SIG-M5 treated with dmso at 0.1 percent for 504 hours (cell line): ENCODE results near the gene PEAK1.
A peak's percentile ranks its signal among the peaks of the same experiment; 100 is the strongest.
"Not testable (repeated sequence)": the region's sequence is repeated elsewhere in the genome, so short reads cannot be mapped to it uniquely, and the experiment has no call there.

Source experiments
- DNase-seq: peaks from one replicate; lab custom pipeline; 2025; ENCODE audit not compliant: unreplicated experiment; lab: John Stamatoyannopoulos, UW

Gene PEAK1

DNA sequence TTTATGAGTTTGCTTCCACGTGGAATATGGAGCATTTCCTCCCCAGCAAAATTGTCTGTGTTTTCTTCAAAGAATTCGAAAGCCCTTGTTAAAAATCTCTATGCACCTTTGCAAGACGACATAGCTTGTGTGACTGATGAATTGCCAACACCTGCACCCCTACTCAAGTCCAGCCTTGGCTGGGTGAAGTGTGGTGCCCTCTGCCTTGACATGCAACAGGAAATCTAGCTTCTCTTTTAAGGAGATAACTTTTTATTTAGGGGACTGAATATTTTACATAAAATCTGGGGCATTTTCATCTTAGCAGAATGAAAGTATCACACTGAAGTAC, 1.4 kb upstream of the PEAK1 start:
- no peak for DNase-seq

DNA sequence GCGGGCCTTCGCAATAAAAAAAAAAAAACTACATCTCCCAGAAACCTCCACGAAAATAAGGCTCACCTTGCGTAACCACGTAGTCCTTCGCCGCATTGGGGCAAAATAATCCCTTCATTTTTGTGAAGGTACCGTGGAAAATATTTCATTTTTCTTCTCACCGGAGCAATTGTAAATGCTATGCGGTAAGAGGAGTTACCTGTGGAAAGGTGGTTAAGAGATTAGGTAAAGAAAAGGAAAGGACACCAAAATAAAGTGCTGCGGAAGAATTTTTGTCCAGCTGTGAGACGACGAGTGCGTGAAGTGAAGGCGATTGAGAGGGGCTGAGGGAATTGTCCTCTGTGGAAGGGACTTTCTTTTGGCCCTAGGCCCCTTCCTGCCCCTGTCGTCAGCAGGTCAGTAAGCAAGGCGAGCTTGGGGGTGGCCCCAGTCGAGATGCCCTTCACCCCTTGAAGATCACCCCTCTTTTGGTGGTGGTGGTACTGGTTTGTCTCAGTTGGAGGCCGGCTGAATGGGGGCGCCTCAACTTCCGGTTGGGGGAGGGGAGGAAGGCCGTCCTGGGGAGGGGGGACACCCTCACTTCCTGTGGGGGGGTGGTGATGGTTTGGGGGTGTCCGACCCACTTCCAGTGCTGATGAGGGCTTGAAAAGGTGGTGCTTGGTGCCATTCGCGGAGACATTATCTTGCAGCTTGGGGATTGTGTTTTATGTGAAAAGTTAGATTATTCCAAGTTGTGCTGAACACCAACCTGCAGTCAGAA, 886 bp upstream of the PEAK1 start, which contains the start of gene HMG20A:
Gene HMG20A, plus strand, starts transcription at position 279 of the 760 bp plus-strand sequence. CDS start 37,520 bp downstream, outside the sequence.
- DNase-seq = peak; percentile 86

DNA sequence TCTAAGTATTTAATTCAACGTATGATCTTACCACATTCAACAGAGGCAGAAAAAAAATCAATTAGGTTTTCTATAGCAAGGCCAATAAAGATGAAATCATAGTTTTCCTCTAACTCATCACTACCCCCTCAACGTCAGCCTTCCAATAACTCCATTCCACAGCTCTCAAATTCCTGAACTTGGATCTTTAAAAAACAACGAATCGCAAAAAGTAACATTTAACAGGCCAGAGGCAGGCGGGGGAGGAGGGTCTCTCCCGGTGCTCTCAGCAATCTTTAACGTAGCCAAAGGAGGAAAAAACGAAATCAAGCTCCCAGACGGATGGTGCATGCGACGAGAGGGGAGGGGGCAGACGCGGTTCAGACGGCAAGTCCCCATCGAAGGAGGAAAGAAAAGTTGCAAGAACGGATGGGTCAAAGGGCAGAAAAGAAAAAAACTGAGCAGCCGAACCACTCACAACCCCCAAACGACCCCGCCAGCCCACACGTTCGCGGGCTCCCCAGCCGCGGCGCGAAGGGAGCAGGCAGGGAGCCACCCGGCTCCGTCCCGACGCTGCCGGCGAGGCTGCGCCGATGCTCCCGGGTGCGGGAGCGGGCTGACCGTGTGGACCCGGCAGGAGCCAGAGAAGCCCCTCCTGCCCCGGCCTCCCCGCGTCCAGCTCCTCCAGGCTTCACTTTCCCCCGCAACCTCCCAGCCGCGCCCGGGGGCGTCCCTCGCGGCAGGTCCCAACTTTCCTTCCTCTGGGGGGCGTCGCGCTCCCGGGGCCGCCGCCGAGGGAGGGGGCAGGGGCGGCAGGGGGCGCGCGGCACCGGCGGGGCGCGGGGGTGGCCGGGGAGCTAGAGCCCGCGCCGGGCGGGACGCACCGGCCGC, 703 bp downstream of the PEAK1 start:
- DNase-seq = peak; percentile 22

DNA sequence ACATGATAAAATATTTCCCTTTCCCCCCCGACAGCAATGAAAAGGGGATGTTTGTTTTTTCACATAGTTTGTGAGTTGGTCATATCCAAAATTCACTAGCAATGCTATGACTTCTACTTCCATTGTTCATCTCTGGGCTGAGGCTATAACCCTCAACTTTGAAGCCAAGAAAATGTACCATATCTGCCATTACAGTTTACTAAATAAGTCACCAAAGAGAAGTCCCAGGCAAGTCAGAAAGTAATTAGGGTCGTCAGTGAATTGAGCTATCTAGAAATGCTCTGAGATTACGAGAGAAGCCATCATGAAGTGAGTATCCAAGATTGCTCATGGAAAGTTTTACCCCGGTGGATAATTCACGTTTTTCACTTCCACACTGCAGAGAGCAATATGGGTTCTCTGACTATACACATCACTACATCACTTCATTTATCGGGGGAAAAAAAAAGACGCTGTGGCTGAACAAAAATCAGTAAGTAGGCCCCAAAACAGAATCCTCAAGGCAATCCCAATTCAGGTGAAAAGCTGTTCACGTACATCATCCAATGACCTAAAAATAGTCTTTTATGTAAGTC, 1.4 kb downstream of the PEAK1 start:
- DNase-seq = no peak

DNA sequence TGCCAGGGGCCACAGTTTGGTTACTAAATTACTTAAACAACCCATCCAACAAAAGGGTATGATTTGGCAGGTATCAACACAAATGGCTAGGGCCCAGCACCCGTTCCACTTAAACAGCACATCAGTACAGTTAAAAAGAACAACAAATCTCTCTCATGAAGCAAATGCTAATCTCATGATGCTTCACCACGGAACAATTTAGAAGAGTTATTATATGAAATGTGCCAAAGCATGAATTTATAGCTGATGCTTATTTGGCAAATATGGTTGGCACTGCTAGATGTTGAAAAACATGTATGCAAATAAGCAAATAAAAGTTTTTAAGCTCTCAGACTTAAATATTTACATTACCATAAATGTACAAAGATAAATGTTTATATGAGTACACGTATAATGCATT, 2.3 kb downstream of the PEAK1 start:
- DNase-seq = no peak

DNA sequence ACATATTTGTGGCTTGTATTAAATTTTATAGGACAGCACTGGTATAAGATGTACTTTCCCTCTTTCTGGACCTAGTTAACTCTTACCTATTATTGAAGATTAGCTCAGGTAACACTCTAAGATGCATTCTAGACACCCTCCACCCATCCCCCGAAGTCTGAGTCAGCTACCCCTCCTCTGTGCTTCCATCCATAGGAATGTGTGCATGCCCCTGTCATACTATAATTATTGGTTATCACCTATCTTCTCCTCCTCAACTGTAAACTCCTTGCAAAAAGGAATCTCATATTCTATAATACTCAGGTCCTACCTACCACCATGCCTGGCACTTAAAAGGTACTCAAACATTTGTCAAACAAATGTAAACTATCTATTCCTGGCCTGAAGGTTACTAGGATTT, 3.0 kb downstream of the PEAK1 start:
- no peak for DNase-seq

- DNase-seq = no peak
Measured at GRCh38 chr15:77416148-77416455, 3.8 kb downstream of the PEAK1 start.

GRCh38 chr15:77415450-77416147, 4.3 kb downstream of the PEAK1 start:
- peak; percentile 28 for DNase-seq

DNA sequence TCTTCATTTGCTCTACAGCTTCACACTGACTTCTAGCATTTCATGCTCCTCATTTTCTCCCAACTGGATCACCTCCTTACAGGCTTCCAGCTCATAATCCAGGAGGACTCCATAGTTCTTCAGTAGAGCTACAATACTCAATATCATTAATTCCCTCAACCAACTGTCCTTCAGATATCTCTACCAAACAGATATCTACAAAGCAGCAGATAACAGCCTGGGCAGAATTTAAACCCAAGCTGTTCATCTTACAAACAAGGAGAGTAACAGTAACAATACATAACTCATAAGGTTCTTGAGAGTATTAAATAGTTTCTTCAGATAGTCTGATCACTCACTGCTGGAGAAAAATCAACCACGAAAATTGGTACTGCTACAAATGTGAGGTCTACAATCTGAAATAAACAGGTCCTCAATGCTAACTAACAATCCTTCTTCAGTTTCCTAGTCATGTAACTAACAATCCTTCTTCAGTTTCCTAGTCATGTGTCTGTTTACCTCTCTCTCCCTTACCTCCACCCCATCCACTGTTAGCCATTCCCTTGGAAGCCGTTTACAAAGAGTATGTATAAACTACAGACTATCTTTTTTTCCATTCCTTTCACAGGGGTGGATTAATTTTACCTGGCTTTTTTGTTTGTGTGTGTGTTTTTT, 5.0 kb downstream of the PEAK1 start:
- no peak for DNase-seq

DNA sequence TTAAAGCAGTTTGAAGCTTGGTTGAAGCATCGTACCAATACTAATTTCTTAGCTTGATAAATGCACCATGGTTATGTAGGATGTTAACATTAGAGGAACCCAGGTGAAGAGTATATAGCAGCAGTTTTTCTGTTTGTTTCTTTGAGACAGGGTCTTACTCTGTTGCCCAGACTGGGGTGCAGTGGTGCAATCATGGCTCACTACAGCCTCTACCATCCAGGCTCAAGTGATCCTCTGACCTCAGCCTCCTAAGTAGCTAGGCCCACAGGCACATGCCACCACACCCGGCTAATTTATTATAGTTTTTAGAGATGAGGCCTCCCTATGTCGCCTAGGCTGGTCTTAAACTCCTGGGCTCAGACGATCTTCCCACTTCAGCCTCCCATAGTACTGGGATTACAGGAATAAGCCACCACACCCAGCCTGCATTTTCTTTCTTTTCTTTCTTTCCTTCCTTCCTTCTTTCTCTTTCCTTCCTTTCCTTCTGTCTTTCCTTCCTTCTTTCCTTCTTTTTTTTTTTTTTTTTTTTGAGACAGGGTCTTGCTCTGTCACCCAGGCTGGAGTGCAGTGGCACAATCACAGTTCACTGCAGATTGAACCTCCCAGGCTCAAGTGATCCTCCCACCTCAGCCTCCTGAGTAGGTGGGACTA, 6.1 kb downstream of the PEAK1 start:
- DNase-seq = no peak

DNA sequence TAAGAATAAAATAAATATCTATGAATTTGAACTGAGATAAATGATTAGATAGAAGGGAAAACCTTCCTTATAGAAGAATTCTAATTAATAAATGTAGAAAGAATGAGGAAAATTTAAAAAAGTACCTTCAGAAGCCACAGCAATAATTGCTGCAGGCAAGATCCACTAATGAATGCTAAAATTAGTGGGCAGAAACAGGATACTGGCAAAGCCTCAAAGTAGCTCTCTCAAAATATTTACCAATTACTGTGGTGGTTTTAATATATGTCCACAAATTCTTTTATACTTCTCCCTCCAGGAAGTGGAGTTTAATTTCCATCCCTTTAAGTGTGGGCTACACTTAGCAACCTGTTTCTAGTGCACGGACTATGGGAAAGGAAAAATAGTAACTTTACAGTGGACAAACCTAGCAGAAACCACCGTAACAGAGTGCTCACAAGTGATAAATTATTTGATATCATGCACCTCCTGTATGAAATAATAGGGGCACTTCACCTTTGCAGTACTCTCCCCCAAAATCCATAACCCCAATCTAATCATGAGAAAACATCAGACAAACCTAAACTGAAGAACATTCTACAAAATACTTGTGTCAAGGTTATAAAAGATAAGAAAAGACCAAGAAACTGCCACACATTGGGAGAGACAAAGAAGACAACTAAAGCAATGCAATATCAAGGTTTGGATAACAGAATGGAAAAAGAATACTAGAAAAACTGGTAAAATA, 6.8 kb downstream of the PEAK1 start:
- DNase-seq = no peak

DNA sequence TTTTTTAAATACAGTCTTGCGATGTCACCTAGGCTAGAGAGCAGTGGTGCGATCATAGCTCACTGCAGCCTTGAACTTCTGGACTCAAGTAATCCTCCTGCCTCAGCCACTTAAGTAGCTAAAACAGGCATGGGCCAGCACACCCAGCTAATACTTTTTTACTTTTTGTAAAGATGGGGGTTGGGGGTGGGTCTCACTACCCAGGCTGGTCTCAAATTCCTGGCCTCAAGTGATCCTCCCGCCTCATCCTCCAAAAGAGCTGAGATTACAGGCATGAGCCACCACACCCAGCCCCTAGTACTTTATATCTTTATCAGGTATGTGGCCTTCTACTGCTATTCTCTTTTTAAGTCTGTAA, 8.3 kb downstream of the PEAK1 start:
- no peak for DNase-seq

DNA sequence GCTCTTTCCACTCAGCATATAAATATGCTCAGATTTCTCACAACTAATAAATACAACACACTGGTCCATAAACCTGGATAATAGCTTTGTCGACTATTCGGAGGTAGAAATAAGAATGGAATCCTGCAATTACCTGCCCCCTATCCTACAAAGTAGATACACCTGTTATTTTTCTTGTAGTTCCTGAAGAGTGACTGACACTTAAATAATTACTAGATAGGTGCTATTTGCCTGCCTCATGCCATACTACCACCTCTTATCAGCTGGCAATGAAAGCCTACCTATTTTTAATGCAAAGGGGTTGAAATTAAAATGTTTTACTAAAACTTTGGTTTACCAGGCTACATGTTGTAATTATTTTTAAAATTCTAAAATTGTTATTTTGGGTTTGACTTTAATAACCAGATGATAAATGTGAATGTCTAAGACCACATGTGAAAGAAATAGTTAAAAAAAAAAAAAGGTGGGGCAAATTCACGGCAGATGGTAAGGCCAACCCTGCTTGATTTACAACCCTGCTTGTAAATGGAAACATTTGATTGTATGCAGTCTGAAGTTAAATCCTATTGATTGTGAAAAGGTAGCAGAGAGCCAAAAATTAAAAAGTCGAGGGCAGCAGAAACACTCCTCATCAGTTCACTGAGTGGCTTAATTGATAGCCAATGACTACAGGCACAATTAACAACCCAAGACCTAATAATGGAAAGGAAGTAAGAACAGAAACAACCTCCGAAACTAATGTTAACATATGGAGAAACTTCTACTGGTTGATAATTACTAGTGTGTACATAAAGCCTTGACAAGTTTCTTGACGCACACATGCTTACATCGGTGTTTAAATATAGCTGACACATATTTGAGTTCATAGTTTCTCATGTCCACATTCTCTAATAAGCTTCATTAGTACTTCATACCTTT, 8.9 kb downstream of the PEAK1 start:
- DNase-seq = no peak

- DNase-seq = not testable (repeated sequence)
Measured at GRCh38 chr15:77410157-77410500, 9.8 kb downstream of the PEAK1 start.

- peak; percentile 48 for DNase-seq
Measured at GRCh38 chr15:77409259-77410156, 10.4 kb downstream of the PEAK1 start.

DNA sequence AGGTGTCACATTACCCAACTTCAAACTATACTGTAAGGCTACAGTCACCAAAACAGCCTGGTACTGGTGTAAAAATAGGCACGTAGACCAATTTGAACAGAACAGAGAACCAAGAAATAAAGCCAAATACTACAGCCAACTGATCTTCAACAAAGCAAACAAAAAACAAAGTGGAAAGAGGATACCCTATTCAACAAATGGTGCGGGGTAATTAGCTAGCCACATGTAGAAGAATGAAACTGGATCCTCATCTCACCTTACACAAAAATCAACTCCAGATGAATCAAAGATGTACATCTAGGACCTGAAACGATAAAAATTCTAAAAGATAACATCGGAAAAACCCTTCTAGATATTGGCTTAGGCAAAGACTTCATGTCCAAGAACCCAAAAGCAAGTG, 13.1 kb downstream of the PEAK1 start:
- no peak for DNase-seq

DNA sequence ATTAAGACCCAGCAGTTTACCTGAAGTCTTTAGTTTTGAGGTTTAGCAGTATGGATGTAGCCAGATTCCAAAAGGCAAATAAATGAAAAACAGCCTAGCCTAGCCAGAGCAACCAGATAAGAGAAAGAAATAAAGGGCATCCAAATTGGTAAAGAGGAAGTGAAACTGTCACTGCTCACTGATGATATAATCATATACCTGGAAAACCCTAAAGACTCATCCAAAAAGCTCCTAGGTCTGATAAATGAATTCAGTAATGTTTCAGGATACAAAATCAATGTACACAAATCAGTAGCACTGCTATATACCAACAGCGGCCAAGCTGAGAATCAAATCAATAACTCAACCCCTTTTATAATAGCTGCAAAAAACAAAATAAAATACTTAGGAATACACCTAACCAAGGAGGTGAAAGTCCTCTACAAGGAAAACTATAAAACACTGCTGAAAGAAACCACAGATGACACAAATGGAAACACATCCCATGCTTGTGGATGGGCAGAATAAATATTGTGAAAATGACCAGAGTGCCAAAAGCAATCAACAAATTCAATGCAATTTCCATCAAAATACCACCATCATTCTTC, 13.6 kb downstream of the PEAK1 start:
- DNase-seq = not testable (repeated sequence)
